Epithelial cell of prostate (primary cell): ENCODE data around the gene TRIM73.
A peak's percentile ranks its signal among the peaks of the same experiment; 100 is the strongest.
"Not testable (repeated sequence)": the region's sequence is repeated elsewhere in the genome, so short reads cannot be mapped to it uniquely, and the experiment has no call there.

Source experiments
- DNase-seq: peaks from one replicate; pipeline ENCODE4 v3.0.0-alpha.2; 2011; ENCODE audit warnings: low read depth, low spot score
- H3K27ac ChIP-seq: fragments of 450-650 bp; 2 replicates; pipeline ENCODE4 v1.5.1; 2017; ENCODE audit warnings: mild to moderate bottlenecking

TRIM73 gene

DNA sequence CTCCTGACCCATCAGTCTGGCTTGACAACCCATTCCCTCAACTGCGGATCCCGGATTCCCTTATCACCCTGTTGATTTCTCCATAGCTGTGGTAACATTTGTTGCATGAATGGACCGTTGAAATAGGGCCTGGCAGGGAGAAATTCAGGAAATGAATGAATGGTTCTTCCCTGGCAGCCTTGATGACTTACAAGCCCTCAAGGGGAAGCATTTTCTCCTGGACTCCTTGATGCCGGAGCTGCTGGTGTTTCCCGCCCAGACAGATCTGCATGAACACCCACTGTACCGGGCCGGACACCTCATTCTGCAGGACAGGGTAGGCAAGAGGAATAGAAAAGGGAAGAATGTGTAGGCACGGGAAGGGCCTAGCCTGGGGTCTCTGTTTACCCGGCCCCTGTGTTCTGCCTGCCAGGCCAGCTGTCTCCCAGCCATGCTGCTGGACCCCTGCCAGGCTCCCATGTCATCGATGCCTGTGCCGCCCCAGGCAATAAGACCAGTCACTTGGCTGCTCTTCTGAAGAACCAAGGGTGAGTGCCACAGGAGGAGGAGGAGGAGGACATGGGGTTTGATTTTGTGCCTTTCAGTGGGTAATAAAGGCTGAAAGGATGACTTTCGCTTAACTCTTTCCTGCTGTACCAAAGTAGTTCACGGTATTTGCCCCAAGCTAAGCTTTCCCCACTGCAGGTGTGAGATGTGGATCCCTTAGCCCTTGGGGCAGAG is 19.4 kb downstream of the TRIM73 start:
- DNase-seq, result not testable (repeated sequence)
- H3K27ac ChIP-seq, result peak overlapping the region; percentile 48

- DNase-seq, result not testable (repeated sequence)
- peak overlapping the region; percentile 48 for H3K27ac ChIP-seq
Observed at GRCh38 chr7:75415428-75415817, 20.0 kb downstream of the TRIM73 start.

GRCh38 chr7:75415829-75416373 is 20.5 kb downstream of the TRIM73 start:
- H3K27ac ChIP-seq, DNase-seq: not testable (repeated sequence)

DNA sequence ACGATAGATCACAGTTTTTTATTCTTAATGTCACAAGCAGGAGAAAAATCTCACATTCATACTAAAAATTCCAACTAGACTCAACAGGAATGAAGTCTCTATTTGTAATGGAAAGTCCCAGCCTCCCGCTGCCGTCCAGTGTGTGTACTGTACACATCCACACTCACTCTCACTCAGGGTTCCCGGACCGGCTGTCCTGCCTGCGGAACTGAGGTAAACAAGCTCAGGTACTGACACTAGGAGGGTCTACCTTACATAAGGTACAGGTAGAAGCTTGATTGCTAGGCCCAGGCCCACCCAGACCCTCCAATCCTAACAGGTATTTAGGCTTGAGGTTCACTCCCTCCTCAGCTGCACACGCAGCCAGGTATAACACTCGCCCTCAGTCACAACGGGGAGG is 21.4 kb downstream of the TRIM73 start:
- not testable (repeated sequence) for DNase-seq, H3K27ac ChIP-seq

DNA sequence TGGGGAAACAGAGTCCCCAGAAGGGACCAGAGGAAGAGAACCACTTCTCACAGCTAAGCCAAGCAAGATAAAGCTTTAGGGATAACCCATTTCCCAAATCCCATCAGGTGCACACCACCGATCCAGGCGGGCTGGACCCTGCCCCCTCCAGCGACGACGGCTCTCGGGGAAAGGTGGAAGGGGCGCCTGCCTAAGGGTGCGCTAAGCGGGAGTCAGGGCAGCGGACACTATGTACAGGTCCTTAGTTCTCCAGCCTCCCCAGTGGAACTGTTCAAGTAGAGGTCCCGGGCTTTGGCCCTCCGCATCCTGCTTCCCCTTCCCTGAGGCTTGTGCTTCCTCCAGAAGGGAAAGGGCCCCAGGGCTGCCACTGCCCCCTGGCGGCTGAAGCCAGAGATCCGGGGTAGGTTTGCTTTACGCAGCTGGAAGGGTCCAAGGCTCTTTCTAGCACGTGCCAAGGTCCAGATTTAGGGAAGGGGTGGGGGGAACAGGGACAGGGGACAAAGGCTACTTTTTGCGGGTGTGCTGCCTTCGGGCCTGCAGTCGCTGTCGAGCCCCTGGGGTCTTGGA is 22.9 kb downstream of the TRIM73 start:
- DNase-seq, H3K27ac ChIP-seq: not testable (repeated sequence)

DNA sequence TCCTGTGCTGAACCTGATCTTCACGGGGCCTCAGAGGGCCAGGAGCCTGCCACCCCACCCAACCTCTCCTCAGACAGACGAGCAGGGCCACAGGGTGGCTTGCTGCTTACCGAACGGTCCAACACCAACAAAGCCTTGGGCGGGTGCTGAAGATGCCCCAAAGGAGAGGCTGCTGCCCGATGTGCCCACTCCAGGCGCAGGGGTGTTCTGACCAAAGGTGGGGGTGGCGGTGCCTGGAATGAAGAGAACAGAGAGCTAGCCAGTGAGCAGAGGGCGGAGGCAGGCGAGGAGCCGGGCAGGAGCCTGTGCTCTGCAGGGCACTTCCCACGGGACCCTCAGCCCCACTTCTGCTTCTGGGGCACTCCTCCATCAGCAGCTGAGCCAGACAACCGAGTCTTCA is 23.8 kb downstream of the TRIM73 start:
- not testable (repeated sequence) for DNase-seq, H3K27ac ChIP-seq

GRCh38 chr7:75419693-75420092 is 24.3 kb downstream of the TRIM73 start:
- not testable (repeated sequence) for DNase-seq, H3K27ac ChIP-seq

DNA sequence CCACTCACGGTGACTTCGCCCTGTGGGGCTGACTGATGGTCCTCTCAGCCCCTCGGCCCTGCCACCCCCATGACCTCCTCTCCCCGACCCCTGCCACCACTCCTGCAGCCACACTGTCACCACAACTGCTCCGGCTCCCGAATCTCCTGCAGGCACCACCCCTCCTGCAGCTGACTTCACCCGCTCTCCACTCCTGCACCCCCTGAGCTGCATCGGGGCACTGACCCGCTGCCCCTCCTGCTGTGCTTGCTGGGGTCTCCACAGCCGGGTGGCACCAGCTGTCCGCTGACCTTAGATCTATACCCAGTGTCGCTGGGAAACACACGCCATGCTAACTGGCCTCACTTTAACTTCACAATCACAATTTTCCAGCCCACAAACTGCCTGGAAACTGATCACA is 24.7 kb downstream of the TRIM73 start:
- not testable (repeated sequence) for DNase-seq, H3K27ac ChIP-seq

DNA sequence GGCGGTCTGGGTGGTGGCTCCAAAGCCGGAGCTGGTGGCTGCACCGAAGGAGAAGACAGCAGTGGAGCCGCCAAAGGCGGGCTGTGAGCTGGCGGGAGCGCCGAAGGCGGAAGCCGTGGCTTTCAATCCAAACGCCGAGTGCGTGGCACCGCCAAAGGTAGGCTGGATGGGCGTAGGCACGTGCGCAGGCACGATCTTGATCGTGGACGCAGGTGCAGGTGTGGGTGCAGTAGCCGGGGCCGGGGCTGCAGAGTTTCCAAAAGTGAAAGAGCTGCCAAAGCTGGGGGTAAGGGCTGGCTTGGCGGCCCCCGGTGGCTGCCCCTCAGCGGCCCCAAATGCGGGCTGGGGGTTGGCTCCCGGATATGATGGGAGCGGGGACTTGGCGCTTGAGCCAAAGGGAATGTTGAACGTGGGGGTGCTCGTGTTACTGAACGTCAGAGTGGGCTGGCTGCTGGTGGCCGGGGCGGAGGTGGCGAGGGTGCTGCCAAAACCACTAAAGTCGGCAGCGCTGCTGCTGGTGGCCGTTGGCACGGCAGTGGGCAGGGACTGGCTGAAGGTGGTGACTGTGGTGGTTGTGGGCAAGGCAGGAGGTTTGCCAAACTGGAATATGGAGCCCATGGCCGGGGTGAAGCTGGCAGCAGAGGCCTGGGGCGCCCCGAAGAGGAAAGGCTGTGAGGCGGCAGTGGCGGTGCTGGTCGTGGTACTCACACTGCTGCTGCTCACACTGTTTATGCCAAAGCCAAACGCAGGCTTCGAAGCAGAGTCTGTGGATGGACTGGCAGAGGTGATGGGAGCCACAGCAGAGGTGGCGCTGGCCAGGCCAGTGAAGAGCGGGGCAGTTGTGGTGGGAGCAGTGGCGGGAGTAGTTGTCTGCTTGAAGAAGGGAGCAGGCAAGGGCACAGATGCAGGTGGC is 26.6 kb downstream of the TRIM73 start:
- not testable (repeated sequence) for H3K27ac ChIP-seq, DNase-seq

DNA sequence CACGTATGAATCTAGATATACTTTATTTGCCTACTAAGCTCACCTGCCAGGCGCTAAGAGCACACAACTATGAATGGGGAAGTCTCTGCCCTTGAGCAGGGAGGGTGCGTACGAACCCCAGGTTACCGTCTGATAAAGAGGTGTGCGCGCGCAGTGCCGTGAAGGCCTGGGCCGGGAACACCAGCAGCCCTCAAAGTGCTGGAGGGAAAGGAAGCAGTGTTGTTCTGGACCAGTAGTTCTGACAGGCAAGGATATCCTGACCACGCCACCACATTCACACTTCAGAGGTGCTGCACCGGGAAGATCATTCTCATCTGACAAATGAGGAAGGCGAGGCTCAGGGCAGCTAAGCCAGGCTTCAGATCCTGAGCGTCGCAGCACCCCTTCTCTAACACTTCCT is 28.1 kb downstream of the TRIM73 start:
- not testable (repeated sequence) for DNase-seq, H3K27ac ChIP-seq

DNA sequence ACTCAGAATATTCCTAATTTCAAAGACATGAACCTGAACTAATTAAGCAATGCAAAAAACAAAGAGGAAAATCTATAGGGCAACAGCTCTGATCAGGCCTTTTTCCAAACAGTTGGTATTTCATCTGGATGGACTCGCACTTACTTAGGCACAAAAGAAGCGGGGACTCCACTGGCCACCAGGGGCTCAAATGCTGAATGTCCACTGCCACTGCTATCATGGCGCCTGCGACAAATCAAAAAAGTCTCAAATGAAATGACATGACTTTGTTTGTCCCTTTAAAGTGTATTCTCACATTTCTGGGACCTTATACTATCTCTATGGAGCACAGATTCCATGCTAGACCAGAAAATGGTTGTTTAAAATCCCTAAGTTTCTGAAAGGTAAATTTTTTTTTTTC is 43.6 kb downstream of the TRIM73 start:
- DNase-seq, H3K27ac ChIP-seq: not testable (repeated sequence)

DNA sequence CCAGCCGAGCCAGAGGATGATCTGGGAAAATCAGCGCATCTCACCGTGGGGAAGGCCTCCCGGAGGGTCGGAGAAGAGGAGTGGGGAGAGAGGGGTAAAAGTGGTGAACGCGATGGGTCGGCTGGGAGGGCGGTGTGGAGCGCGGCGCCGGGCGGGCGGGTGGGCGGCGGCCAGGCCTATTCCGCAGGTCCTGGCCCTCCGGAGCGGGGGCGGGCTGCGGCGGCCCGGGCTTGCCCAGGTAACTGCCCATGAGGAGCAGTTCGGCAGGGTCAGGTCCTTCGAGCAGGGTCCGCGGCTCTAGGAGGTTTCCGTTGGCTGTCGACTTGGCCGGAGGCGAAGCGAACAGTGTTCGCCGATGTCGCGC is 46.7 kb downstream of the TRIM73 start:
- peak overlapping the region; percentile 48 for H3K27ac ChIP-seq
- not testable (repeated sequence) for DNase-seq

- peak overlapping the region; percentile 48 for H3K27ac ChIP-seq
- not testable (repeated sequence) for DNase-seq
Observed at GRCh38 chr7:75442465-75443111, 47.2 kb downstream of the TRIM73 start.

DNA sequence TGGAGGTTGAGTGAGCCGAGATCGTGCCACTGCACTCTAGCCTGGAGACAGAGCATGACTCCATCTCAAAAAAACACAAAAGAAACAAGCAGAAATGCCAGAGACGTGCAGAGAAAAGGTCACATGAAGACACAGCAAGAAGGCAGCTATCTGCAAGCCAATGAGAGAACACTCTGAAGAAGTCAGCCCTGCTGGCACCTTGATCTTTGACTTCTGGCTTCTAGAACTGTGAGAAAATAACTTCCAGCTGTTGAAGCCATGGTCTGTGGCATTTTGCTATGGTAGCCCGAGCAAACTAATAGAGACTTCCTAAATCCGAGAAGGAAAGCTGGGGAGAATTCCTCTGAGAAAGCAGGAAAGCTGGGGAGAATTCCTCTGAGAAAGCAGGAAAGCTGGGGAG is 54.5 kb downstream of the TRIM73 start:
- not testable (repeated sequence) for DNase-seq

GRCh38 chr7:75452494-75452955 is 57.1 kb downstream of the TRIM73 start:
- DNase-seq, H3K27ac ChIP-seq: not testable (repeated sequence)

More for the DNA sequence above, 54.5 kb downstream of the TRIM73 start:
- H3K27ac ChIP-seq, result not testable (repeated sequence)
